Brain microvascular endothelial cell (primary cell): Measurements from ENCODE around the gene ZC3H11A.
"Not testable (repeated sequence)": the region's sequence is repeated elsewhere in the genome, so short reads cannot be mapped to it uniquely, and the experiment has no call there.

Source experiments
- DNase-seq: peaks from one replicate; pipeline ENCODE4 v3.0.0-alpha.2; 2020
- H3K27ac ChIP-seq: fragments of 250-450 bp; sonication (Bioruptor Pico); 2 replicates; pipeline ENCODE4 v1.5.1; 2020; ENCODE audit warnings: mild to moderate bottlenecking, moderate library complexity
- H3K27me3 ChIP-seq: fragments of 250-450 bp; sonication (Bioruptor Pico); replicated peaks from 2 replicates; pipeline ENCODE4 v1.5.1; 2020; ENCODE audit warnings: mild to moderate bottlenecking
- H3K36me3 ChIP-seq: fragments of 250-450 bp; sonication (Bioruptor Pico); replicated peaks from 2 replicates; pipeline ENCODE4 v1.5.1; 2020; ENCODE audit warnings: mild to moderate bottlenecking
- H3K4me3 ChIP-seq: 2 replicates; pipeline ENCODE4 v1.5.1; 2011; ENCODE audit warnings: low read depth, mild to moderate bottlenecking, control low read depth, low read length, moderate library complexity
- in situ Hi-C: cut with HindIII; loops from 2 replicates; pipeline ENCODE4 v1.10.0; 2017; ENCODE audit warnings: low sequenced_read_pairs, low pct_ligation_motif_present
- TF ChIP-seq, protein P1 (sequence below): IDR thresholded peaks from 2 replicates; pipeline ENCODE4 v1.5.1; 2011; ENCODE audit warnings: low read depth, mild to moderate bottlenecking, moderate library complexity, low read length, control low read depth, inconsistent platforms; ENCODE audit errors: missing control alignments

Gene ZC3H11A

DNA sequence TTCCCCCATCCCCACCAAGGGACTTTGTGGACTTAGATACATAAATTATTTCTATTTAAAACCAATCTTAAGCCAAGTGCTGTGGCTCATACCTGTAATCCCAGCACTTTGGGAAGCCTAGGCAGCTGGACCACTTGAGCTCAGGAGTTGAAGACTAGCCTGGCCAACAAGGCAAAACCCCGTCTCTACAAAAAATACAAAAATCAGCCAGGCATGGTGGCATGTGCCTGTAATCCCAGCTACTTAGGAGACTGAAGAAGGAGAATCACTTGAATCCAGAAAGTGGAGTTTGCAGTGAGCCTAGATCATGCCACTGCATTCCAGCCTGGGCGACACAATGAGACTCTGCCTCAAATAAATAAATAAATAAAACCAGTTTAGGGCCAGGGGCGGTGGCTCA, 34.9 kb upstream of the ZC3H11A start:
- in situ Hi-C loops: no loop called here
- TF ChIP-seq, protein P1, sequence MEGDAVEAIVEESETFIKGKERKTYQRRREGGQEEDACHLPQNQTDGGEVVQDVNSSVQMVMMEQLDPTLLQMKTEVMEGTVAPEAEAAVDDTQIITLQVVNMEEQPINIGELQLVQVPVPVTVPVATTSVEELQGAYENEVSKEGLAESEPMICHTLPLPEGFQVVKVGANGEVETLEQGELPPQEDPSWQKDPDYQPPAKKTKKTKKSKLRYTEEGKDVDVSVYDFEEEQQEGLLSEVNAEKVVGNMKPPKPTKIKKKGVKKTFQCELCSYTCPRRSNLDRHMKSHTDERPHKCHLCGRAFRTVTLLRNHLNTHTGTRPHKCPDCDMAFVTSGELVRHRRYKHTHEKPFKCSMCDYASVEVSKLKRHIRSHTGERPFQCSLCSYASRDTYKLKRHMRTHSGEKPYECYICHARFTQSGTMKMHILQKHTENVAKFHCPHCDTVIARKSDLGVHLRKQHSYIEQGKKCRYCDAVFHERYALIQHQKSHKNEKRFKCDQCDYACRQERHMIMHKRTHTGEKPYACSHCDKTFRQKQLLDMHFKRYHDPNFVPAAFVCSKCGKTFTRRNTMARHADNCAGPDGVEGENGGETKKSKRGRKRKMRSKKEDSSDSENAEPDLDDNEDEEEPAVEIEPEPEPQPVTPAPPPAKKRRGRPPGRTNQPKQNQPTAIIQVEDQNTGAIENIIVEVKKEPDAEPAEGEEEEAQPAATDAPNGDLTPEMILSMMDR: no peak
- H3K27ac ChIP-seq: no peak overlapping the region

DNA sequence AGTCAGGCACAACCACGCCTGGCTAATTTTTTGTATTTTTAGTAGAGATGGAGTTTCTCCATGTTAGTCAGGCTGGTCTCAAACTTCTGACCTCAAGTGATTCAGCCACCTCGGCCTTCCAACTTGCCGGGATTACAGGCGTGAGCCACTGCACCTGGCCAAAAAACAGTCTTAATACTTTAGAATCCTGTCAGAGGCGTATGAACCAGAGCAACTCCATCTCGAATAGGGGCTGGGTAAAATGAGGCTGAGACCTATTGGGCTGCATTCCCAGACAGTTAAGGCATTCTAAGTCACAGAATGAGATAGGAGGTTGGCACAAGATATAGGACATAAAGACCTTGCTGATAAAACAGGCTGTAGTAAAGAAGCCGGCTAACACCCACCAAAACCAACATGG, 33.5 kb upstream of the ZC3H11A start:
- H3K27ac ChIP-seq, H3K4me3 ChIP-seq, H3K36me3 ChIP-seq, in situ Hi-C loops, H3K27me3 ChIP-seq, DNase-seq: not testable (repeated sequence)

More for the DNA sequence above, 34.9 kb upstream of the ZC3H11A start:
- DNase-seq: no peak
- Histone ChIP-seq H3K4me3 (no peak overlapping the region), H3K27me3 (no peaks in the 10 kb centered on the region), H3K36me3 (no peaks in the 10 kb centered on the region)

DNA sequence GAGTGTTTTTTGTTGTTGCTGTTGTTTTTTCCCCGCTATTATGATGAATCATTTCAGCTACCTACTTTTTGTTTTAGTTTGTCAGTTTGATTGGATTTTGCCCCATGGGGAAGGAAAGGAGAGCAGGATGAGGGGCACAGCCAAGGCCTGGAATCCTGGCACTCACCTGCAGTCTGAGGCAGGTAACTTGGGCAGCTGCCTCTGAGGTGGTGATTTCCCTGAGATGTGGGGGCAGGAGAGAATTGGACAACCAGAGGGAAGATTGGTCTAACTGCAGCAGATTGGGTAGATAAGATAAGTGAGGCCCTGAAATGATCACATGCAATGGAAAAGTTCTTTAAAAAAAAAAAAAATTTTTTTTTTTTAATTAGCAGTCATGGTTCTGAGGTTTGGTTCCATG, 31.9 kb upstream of the ZC3H11A start:
- H3K27ac ChIP-seq: no peak overlapping the region
- no peak for DNase-seq
- no peaks in the 10 kb centered on the region for H3K36me3 ChIP-seq
- no peaks in the 10 kb centered on the region for H3K27me3 ChIP-seq
- H3K4me3 ChIP-seq: no peak overlapping the region
- TF ChIP-seq, protein P1: no peak
- in situ Hi-C loops: no loop called here

DNA sequence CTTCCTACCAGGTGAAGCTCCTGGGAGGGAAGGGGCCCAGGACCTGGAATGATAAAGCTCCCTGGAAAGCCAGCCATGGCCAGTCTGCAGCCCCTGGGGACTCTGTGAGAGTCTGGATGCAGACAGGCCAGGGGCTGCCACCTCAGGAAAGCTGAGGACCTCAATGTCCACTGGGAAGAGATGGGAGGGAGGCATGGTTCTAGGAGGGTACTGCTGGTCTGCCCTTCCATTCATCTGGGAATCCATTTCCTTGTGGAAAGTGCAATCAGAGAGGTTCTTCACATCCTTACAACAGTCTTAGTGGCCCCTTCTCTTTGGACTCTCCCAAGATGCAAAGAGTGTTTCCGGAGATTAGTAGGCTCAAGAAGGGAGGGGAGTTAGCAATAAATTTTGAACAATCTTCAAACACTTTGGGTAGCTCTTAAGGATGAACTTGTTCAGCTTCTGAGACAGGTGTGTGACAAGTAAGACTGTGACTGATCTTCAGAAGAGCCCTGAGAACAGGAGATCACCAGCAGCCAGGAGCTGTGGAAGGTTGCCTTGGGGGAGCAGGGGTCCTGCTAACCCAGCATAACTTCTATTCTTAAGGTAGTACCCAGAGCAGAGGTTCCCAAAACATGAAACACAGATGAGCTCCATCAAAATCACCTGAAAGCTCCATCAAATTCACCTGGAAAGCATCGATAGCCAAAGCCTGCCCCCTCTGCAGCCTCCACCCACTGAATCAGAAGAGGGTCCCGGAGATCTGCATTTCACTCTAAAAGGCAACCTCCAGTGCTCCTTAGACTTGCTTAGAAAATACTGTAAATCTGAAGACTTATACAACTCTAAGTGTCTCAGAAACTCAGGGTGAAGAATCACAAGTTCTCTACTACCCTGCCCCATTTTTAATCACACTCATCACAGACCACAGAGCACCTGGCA, 31.1 kb upstream of the ZC3H11A start:
- H3K27ac ChIP-seq: no peak overlapping the region
- DNase-seq: no peak

DNA sequence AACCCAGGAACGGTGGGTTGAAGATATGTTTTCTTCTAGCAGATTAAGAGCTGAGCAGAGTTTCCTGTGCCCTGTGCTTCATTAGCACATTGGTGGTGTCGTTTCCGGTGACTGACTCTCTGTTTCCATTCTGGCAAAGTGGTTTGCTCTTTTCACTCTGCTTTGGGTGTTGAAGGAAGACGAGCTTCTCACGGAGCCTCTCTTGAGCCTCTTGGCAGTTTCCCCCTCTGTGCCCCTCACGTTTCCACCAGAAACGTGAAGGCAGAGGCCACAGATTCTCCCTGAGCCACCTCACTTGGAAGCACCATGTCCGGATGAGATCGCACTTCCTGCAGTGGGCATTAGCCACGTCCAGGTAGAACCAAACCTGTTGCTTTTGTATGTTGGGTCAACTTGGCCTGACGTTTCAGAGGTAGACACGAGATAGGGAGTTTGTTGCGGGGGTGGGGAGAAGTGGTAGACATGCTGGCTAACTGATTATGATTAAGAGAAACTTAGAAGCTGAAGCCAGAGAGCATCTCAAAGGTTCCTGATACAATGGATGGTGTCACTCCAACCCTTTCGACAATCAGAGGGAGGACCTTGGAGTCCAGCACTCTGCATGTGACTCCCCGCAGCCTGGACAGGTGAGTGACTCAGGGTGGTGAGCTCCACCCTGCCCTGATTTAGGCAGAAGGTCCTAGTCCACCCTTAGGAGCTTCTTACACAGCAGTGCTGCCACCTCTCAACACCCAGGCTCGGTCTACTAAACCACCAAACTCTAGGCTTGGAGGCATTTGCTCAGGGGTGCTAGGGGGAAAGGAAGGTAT, 30.2 kb upstream of the ZC3H11A start, which contains the start of gene LAX1:
TSS of gene LAX1 (plus strand) at position 155 of the 809 bp plus-strand sequence. CDS start at position 538, 383 bp downstream.
- H3K27me3 ChIP-seq: no peaks in the 10 kb centered on the region
- TF ChIP-seq, protein P1: no peak
- in situ Hi-C loops: no loop called here
- no peak within 1 kb of the TSS for H3K4me3 ChIP-seq
- no peaks in the 10 kb centered on the region for H3K36me3 ChIP-seq
- no peak for DNase-seq
- H3K27ac ChIP-seq: no peak within 1 kb of the TSS

More for the DNA sequence above, 31.1 kb upstream of the ZC3H11A start:
- TF ChIP-seq, protein P1: no peak
- no peaks in the 10 kb centered on the region for H3K36me3 ChIP-seq
- in situ Hi-C loops: no loop called here
- no peaks in the 10 kb centered on the region for H3K27me3 ChIP-seq
- H3K4me3 ChIP-seq: no peak overlapping the region

DNA sequence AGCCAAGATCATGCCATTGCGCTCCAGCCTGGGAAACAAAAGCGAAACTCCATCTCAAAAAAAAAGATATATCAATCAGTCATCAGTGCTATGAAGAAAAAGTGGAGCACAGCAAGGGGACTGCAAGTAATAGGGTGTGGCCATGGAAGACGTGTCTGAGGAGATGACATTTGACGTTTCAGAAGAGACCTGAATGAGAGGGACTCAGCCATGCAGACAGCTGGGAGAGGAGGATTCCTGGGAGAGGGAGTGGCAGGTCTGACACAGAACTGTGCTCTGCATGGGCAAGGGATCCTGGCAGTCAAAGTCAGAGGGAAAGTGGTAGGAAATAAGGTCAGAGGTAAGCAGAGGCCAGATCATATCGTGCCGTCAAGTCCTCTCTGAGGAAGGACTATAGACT, 27.2 kb upstream of the ZC3H11A start:
- no peaks in the 10 kb centered on the region for H3K36me3 ChIP-seq
- DNase-seq: no peak
- in situ Hi-C loops: no loop called here
- no peak overlapping the region for H3K4me3 ChIP-seq
- no peaks in the 10 kb centered on the region for H3K27me3 ChIP-seq
- no peak overlapping the region for H3K27ac ChIP-seq
- TF ChIP-seq, protein P1: no peak
